ENCODE data around the gene NSD2.

DNA sequence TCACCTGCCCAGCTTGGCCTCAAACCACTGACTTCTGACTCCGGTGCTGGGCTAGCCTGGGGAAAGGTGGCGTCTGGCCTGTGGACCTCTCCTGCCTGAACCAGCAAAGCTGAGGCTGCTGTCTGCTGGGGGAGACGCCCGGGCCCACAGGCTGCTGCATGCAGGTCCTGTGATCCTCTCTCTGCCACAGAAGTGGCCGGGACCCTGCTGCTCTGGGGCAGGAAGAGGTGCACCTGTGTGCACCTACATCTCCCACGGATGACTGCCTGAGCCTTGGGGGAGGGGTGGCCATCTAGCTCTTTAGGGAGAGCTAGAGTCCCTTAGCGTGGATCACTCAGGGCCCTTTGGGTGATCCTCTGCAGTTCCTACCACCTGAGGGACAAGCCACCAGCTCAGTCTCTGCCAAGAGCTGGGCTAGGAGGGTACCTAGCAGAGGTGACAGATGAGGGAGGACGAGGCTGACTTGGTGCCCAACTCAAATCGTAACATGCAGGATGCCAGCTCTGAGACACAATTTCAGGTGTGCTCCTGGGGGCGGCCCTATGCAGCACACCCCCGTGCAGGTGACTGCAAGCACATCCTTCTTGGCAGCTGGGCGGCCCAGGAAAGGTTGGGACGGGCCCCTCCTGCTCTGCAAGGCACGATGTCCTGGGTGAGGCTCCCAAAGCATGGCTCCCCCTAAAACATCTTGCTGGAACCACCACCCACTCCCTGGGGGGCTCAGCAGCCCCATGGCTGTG, 37.7 kb upstream of the NSD2 start:
- TF ChIP-seq GTF2F1 (IDR thresholded peaks at IDR 0.05; ENCODE audit: low read depth, low read length) (no peak), POLR2B (IDR thresholded peaks at IDR 0.05; ENCODE audit: low read depth, partially characterized antibody) (no peak), ZNF316 (IDR thresholded peaks at IDR 0.05) (no peak), ZNF146 (CRISPR knock-in tag; IDR thresholded peaks at IDR 0.05; ENCODE audit: unreplicated experiment) (no peak), SAP30 (IDR thresholded peaks at IDR 0.05; ENCODE audit: borderline replicate concordance, insufficient read depth, low read depth, low read length, poor library complexity, severe bottlenecking) (no peak), ELF4 (CRISPR knock-in tag; IDR thresholded peaks at IDR 0.05) (no peak), CREM (IDR thresholded peaks at IDR 0.05; ENCODE audit: low read depth) (no peak), RAD51 (IDR thresholded peaks at IDR 0.05; ENCODE audit: borderline replicate concordance, low read depth) (no peak)
- TF ChIP-seq, protein P1, sequence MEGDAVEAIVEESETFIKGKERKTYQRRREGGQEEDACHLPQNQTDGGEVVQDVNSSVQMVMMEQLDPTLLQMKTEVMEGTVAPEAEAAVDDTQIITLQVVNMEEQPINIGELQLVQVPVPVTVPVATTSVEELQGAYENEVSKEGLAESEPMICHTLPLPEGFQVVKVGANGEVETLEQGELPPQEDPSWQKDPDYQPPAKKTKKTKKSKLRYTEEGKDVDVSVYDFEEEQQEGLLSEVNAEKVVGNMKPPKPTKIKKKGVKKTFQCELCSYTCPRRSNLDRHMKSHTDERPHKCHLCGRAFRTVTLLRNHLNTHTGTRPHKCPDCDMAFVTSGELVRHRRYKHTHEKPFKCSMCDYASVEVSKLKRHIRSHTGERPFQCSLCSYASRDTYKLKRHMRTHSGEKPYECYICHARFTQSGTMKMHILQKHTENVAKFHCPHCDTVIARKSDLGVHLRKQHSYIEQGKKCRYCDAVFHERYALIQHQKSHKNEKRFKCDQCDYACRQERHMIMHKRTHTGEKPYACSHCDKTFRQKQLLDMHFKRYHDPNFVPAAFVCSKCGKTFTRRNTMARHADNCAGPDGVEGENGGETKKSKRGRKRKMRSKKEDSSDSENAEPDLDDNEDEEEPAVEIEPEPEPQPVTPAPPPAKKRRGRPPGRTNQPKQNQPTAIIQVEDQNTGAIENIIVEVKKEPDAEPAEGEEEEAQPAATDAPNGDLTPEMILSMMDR (IDR thresholded peaks at IDR 0.05 in 2 of 3, conservative IDR thresholded peaks at IDR 0.05 in 1 of 3; ENCODE audit: insufficient read depth in 2 of 3, low read depth in 1 of 3, low read length in 3 of 3): no peak

Measured in K562 (cell line).